ENCODE data around the gene ADAT2.
"Not testable (repeated sequence)": the region's sequence is repeated elsewhere in the genome, so short reads cannot be mapped to it uniquely, and the experiment has no call there.

Gene ADAT2

DNA sequence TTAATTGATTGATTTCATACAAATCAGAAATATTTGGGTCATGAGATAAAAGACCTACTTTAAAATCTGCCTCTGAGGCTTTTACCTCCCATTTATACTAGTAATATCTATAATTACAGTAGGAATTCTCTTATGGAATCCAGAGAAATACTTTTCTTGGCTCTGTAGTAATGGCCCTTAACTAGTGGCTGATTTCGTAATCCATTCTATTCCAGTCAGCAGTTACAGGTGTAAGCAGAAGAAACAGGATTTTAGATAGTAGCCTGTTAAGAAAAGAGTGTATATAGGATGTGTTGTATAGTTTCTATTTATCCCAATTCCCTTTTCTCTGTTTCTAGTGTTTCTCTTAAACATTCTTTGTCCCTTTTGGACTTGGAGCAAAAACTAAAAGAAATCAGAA lies 21.3 kb upstream of the ADAT2 start:
- Histone ChIP-seq H3K36me3 (ENCODE audit: control insufficient read depth in 2 of 2, insufficient read depth in 2 of 2, low read length in 2 of 2) (peaks cover 9 to 16% of the 10 kb centered on the region in 2 donors), H3K27me3 (ENCODE audit: control insufficient read depth in 2 of 2, insufficient read depth in 2 of 2, low read length in 2 of 2) (no peaks in the 10 kb centered on the region)

DNA sequence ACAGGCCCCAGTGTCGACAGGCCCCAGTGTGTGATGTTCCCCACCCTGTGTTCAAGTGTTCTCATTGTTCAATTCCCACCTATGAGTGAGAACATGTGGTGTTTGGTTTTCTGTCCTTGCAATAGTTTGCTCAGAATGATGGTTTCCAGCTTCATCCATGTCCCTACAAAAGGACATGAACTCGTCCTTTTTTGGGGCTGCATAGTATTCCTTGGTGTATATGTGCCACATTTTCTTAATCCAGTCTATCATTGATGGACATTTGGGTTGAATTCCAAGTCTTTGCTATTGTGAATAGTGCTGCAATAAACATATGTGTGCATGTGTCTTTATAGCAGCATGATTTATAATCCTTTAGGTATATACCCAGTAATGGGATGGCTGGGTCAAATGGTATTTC lies 18.3 kb upstream of the ADAT2 start:
- H3K36me3 ChIP-seq (ENCODE audit: control insufficient read depth in 2 of 2, insufficient read depth in 2 of 2, low read length in 2 of 2); H3K27me3 ChIP-seq (ENCODE audit: control insufficient read depth in 2 of 2, insufficient read depth in 2 of 2, low read length in 2 of 2); H3K27ac ChIP-seq (ENCODE audit: low read depth in 2 of 2, low read length in 2 of 2); H3K9ac ChIP-seq (ENCODE audit: low read depth in 1 of 2, low read length in 2 of 2); H3K4me3 ChIP-seq (ENCODE audit: low read length in 2 of 2); H3K4me1 ChIP-seq (ENCODE audit: control insufficient read depth in 2 of 2, insufficient read depth in 2 of 2, low read length in 2 of 2); H3K9me3 ChIP-seq (ENCODE audit: control insufficient read depth in 2 of 2, low read length in 2 of 2): not testable (repeated sequence)

More for the DNA sequence above, 21.3 kb upstream of the ADAT2 start:
- Histone ChIP-seq H3K4me1 (ENCODE audit: control insufficient read depth in 2 of 2, insufficient read depth in 2 of 2, low read length in 2 of 2) (no peaks in the 10 kb centered on the region), H3K27ac (ENCODE audit: low read depth in 2 of 2, low read length in 2 of 2) (no peak overlapping the region), H3K4me3 (ENCODE audit: low read length in 2 of 2) (no peak overlapping the region), H3K9ac (ENCODE audit: low read depth in 1 of 2, low read length in 2 of 2) (no peak overlapping the region), H3K9me3 (ENCODE audit: control insufficient read depth in 2 of 2, low read length in 2 of 2) (no peaks in the 10 kb centered on the region)

DNA sequence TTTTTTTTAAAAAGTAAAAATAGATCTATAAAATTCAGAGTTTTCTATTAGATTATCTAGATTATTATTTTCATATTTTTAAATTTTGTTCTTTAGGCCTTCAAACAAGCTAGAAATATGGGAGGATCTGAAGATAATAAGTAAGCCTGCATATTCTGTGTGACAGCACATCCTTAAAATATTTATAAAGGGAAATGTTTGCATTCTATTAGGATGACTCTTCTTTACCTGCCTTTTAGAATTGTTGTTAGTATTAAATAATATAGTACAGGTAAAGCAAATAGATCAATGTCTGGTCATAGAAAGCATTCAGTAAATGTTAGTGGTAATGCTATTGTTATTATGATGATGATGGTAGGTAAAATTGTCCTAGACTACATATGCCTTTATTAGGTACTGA lies 17.5 kb upstream of the ADAT2 start:
- H3K4me3 ChIP-seq (ENCODE audit: low read length in 2 of 2): no peak overlapping the region
- H3K9me3 ChIP-seq (ENCODE audit: control insufficient read depth in 2 of 2, low read length in 2 of 2): no peaks in the 10 kb centered on the region
- H3K27ac ChIP-seq (ENCODE audit: low read depth in 2 of 2, low read length in 2 of 2): no peak overlapping the region
- no peaks in the 10 kb centered on the region for H3K4me1 ChIP-seq (ENCODE audit: control insufficient read depth in 2 of 2, insufficient read depth in 2 of 2, low read length in 2 of 2)
- no peak overlapping the region for H3K9ac ChIP-seq (ENCODE audit: low read depth in 1 of 2, low read length in 2 of 2)
- peaks cover 6 to 9% of the 10 kb centered on the region in 2 donors for H3K36me3 ChIP-seq (ENCODE audit: control insufficient read depth in 2 of 2, insufficient read depth in 2 of 2, low read length in 2 of 2)
- no peaks in the 10 kb centered on the region for H3K27me3 ChIP-seq (ENCODE audit: control insufficient read depth in 2 of 2, insufficient read depth in 2 of 2, low read length in 2 of 2)

DNA sequence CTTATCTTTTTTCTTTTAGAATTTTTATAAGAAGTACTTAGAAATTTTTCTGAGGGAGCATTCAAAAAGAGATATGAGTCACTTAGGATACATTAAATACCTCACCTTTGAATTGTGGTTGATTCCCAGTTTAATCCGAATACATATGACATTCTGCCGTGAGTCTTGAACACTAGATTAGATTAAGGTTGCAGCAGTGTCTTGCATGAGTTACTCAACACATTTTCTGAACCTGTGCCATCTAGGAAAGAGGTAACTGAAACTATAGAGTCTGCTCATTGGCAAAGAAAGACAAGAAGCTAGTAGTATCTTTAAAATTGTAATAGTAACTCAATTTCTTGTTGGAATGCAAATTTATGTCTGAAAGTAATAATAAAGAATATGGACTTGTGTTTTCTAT lies 15.1 kb upstream of the ADAT2 start:
- no peaks in the 10 kb centered on the region for H3K9me3 ChIP-seq (ENCODE audit: control insufficient read depth in 2 of 2, low read length in 2 of 2)
- H3K4me3 ChIP-seq (ENCODE audit: low read length in 2 of 2): no peak overlapping the region
- no peaks in the 10 kb centered on the region for H3K4me1 ChIP-seq (ENCODE audit: control insufficient read depth in 2 of 2, insufficient read depth in 2 of 2, low read length in 2 of 2)
- H3K27ac ChIP-seq (ENCODE audit: low read depth in 2 of 2, low read length in 2 of 2): no peak overlapping the region
- peaks cover 0 to 8% of the 10 kb centered on the region in 2 donors for H3K36me3 ChIP-seq (ENCODE audit: control insufficient read depth in 2 of 2, insufficient read depth in 2 of 2, low read length in 2 of 2)
- H3K27me3 ChIP-seq (ENCODE audit: control insufficient read depth in 2 of 2, insufficient read depth in 2 of 2, low read length in 2 of 2): no peaks in the 10 kb centered on the region
- no peak overlapping the region for H3K9ac ChIP-seq (ENCODE audit: low read depth in 1 of 2, low read length in 2 of 2)

DNA sequence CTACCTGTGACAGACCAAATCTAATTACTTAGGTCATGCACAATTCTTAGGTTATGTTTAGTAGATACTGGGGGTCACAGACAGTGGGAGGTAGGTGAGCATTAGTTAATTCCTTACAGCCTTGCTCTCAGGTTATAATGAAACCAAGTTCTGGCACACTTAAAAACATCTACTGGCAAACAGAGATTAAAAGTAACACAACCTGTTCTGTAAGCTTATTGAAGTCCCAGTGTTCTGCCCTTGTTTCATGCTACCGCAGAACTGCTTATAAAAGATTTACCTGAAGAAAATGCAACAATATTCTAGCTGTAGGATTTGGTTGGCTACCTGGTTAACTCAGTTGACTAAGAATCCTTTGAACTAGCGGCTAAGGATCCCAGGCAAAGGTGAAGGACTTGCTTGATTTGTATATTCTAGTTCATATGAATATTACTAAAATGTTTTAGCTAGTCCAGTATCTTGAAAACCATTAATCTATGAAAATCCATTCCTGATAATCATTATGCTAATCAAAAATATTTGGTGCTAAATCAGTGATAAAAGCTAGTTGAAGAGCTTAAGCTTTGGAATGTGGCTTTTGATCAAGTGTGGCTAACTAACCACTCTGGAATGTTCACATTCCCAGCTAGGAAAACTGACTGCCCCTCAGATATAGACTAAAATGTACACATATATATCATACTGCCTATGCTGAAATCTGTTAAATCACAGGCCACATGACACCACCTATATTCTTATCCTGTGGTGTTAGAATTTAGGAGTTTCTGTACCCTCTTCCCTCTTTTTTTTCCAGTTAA lies 7.3 kb upstream of the ADAT2 start:
- Histone ChIP-seq H3K4me1 (ENCODE audit: control insufficient read depth in 2 of 2, insufficient read depth in 2 of 2, low read length in 2 of 2) (no peaks in the 10 kb centered on the region), H3K36me3 (ENCODE audit: control insufficient read depth in 2 of 2, insufficient read depth in 2 of 2, low read length in 2 of 2) (peaks cover 3 to 7% of the 10 kb centered on the region in 2 donors), H3K9me3 (ENCODE audit: control insufficient read depth in 2 of 2, low read length in 2 of 2) (no peaks in the 10 kb centered on the region), H3K27ac (ENCODE audit: low read depth in 2 of 2, low read length in 2 of 2) (no peak overlapping the region), H3K9ac (ENCODE audit: low read depth in 1 of 2, low read length in 2 of 2) (no peak overlapping the region), H3K4me3 (ENCODE audit: low read length in 2 of 2) (no peak overlapping the region), H3K27me3 (ENCODE audit: control insufficient read depth in 2 of 2, insufficient read depth in 2 of 2, low read length in 2 of 2) (no peaks in the 10 kb centered on the region)

DNA sequence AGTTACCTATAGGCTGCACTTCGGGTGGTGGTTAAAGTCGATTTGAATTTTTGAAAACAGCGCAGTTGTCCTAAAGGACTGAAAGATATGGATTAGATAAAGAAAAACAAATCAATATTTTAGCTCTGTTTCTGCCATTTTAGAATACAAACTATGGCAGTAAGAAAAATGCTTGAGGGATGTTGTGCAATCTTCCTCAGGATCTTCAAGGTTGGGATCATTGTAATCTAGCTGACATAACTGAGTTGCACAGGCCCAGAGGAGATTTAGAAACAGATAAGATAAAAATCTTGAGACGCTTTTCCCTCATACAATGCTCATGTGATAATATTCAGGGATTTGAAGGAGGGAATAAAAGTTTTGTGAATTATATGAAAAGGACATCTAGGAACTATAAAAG lies 1.0 kb upstream of the ADAT2 start:
- H3K27me3 ChIP-seq (ENCODE audit: control insufficient read depth in 2 of 2, insufficient read depth in 2 of 2, low read length in 2 of 2): no peaks in the 10 kb centered on the region
- no peak overlapping the region for H3K27ac ChIP-seq (ENCODE audit: low read depth in 2 of 2, low read length in 2 of 2)
- H3K9me3 ChIP-seq (ENCODE audit: control insufficient read depth in 2 of 2, low read length in 2 of 2): no peaks in the 10 kb centered on the region
- H3K36me3 ChIP-seq (ENCODE audit: control insufficient read depth in 2 of 2, insufficient read depth in 2 of 2, low read length in 2 of 2): peaks cover 0 to 2% of the 10 kb centered on the region in 2 donors
- H3K4me1 ChIP-seq (ENCODE audit: control insufficient read depth in 2 of 2, insufficient read depth in 2 of 2, low read length in 2 of 2): peaks cover 8 to 13% of the 10 kb centered on the region in 2 donors
- H3K9ac ChIP-seq (ENCODE audit: low read depth in 1 of 2, low read length in 2 of 2): peak overlapping the region; percentile 65 to 94
- peak overlapping the region; percentile 88 to 95 for H3K4me3 ChIP-seq (ENCODE audit: low read length in 2 of 2)

DNA sequence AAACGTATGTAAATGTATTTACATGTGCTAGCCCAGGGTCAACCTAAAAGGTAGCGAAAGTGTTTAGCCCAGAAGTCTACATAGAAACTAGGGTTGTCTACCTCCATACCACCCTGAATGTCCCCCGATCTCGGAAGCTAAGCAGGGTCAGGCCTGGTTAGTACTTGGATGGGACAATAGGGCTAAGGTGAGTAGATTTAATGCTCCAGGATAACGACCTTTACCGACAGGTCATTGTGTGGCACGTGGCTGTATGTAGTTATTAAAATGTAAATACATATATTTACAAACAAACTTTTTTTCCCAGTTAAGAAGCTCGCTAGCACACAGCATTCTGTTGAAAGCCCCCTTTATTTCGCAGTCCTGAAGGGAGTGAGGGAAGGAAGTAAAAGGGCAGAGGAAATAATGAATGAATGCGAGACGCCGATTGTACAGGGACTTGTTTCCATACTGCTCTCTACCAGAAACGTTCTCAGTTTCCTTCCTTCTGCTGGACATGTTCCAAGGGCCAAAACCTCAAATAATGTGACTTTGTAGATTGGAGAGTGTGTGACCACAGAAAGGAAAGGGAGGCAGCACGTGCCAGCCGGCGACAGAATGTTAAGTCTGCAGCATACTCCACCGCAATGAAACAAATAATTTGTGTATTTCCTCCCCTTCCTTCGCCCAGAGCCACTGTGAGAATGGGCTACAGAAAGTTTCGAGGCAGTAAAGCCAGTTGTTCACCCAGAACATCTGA lies 612 bp downstream of the ADAT2 start:
- peaks cover 8 to 13% of the 10 kb centered on the region in 2 donors for H3K4me1 ChIP-seq (ENCODE audit: control insufficient read depth in 2 of 2, insufficient read depth in 2 of 2, low read length in 2 of 2)
- H3K9ac ChIP-seq (ENCODE audit: low read depth in 1 of 2, low read length in 2 of 2): peak overlapping the region; percentile 65 to 87
- H3K9me3 ChIP-seq (ENCODE audit: control insufficient read depth in 2 of 2, low read length in 2 of 2): no peaks in the 10 kb centered on the region
- H3K27ac ChIP-seq (ENCODE audit: low read depth in 2 of 2, low read length in 2 of 2): peak overlapping the region; percentile 46 to 78
- no peaks in the 10 kb centered on the region for H3K27me3 ChIP-seq (ENCODE audit: control insufficient read depth in 2 of 2, insufficient read depth in 2 of 2, low read length in 2 of 2)
- peak overlapping the region; percentile 88 to 95 for H3K4me3 ChIP-seq (ENCODE audit: low read length in 2 of 2)
- H3K36me3 ChIP-seq (ENCODE audit: control insufficient read depth in 2 of 2, insufficient read depth in 2 of 2, low read length in 2 of 2): peaks cover 0 to 2% of the 10 kb centered on the region in 2 donors

DNA sequence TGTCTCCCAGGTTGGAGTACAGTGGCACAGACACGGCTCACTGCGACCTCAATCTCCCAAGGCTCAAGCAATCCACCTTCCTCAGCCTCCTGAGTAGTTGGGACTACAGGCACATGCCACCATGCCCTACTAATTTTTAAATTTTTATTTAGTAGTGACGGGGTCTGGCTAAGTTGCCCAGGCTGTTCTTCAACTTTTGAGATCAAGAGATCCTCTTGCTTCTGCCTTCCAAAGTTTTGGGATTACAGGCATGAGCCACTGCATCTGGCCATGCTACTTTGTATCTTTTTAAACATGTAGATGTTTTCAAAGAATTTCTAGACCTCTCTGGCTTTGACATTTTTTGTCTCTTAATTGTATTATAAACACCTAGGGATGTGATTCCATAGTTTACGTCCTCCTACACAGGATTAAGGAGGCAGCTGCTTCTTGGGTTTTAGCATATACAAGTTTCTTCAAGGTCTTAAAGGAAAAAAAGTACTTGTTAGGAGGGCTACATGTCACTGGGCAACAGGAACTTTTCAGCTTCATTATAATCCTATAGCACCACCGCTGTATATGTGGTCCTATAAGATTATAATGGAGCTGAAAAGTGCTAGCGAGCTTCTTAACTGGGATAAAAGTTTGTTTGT lies 1.3 kb downstream of the ADAT2 start:
- H3K27me3 ChIP-seq (ENCODE audit: control insufficient read depth in 2 of 2, insufficient read depth in 2 of 2, low read length in 2 of 2): no peaks in the 10 kb centered on the region
- no peak overlapping the region for H3K27ac ChIP-seq (ENCODE audit: low read depth in 2 of 2, low read length in 2 of 2)
- peak overlapping the region in 1 of 2 donors; percentile 65 for H3K9ac ChIP-seq (ENCODE audit: low read depth in 1 of 2, low read length in 2 of 2)
- peaks cover 0 to 2% of the 10 kb centered on the region in 2 donors for H3K36me3 ChIP-seq (ENCODE audit: control insufficient read depth in 2 of 2, insufficient read depth in 2 of 2, low read length in 2 of 2)
- H3K4me3 ChIP-seq (ENCODE audit: low read length in 2 of 2): peak overlapping the region; percentile 88 to 95
- no peaks in the 10 kb centered on the region for H3K9me3 ChIP-seq (ENCODE audit: control insufficient read depth in 2 of 2, low read length in 2 of 2)
- peaks cover 8 to 13% of the 10 kb centered on the region in 2 donors for H3K4me1 ChIP-seq (ENCODE audit: control insufficient read depth in 2 of 2, insufficient read depth in 2 of 2, low read length in 2 of 2)

DNA sequence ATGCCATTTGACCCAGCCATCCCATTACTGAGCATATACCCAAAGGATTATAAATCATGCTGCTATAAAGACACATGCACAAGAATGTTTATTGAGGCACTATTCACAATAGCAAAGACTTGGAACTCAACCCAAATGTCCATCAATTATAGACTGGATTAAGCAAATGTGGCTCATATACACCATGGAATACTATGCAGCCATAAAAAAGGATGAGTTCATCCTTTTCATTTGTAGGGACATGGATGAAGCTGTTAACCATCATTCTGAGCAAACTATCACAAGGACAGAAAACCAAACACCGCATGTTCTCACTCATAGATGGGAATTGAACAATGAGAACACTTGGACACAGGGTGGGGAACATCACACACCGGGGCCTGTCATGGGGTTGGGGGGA lies 2.6 kb downstream of the ADAT2 start:
- peaks cover 8 to 13% of the 10 kb centered on the region in 2 donors for H3K4me1 ChIP-seq (ENCODE audit: control insufficient read depth in 2 of 2, insufficient read depth in 2 of 2, low read length in 2 of 2)
- not testable (repeated sequence) for H3K4me3 ChIP-seq (ENCODE audit: low read length in 2 of 2); H3K9ac ChIP-seq (ENCODE audit: low read depth in 1 of 2, low read length in 2 of 2); H3K36me3 ChIP-seq (ENCODE audit: control insufficient read depth in 2 of 2, insufficient read depth in 2 of 2, low read length in 2 of 2); H3K27ac ChIP-seq (ENCODE audit: low read depth in 2 of 2, low read length in 2 of 2); H3K27me3 ChIP-seq (ENCODE audit: control insufficient read depth in 2 of 2, insufficient read depth in 2 of 2, low read length in 2 of 2); H3K9me3 ChIP-seq (ENCODE audit: control insufficient read depth in 2 of 2, low read length in 2 of 2)

DNA sequence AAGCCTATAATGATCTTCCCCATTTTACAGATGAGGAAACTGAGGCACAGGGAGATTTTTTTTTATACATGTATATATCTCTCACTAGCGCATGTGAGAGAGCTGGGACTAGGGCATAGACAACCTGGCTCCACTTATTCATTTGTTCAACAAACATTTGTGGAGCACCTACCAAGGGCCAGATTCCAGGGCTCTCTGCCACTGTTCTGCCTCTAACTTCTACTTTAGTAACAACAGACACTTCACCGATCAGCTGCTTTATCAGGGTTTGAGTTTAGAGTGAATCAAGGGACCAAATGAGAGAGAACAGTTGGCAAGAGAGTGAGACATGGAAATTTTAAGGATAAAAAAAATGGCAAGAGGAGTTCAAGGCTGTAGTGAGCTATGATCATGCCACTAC lies 7.4 kb downstream of the ADAT2 start:
- H3K4me1 ChIP-seq (ENCODE audit: control insufficient read depth in 2 of 2, insufficient read depth in 2 of 2, low read length in 2 of 2): no peaks in the 10 kb centered on the region
- peaks cover 0 to 5% of the 10 kb centered on the region in 2 donors for H3K36me3 ChIP-seq (ENCODE audit: control insufficient read depth in 2 of 2, insufficient read depth in 2 of 2, low read length in 2 of 2)
- no peaks in the 10 kb centered on the region for H3K27me3 ChIP-seq (ENCODE audit: control insufficient read depth in 2 of 2, insufficient read depth in 2 of 2, low read length in 2 of 2)
- H3K9ac ChIP-seq (ENCODE audit: low read depth in 1 of 2, low read length in 2 of 2): no peak overlapping the region
- no peak overlapping the region for H3K27ac ChIP-seq (ENCODE audit: low read depth in 2 of 2, low read length in 2 of 2)
- no peaks in the 10 kb centered on the region for H3K9me3 ChIP-seq (ENCODE audit: control insufficient read depth in 2 of 2, low read length in 2 of 2)
- no peak overlapping the region for H3K4me3 ChIP-seq (ENCODE audit: low read length in 2 of 2)
